Activated CD4-positive, alpha-beta memory T cell treated with anti-CD3 and anti-CD28 coated beads for 36 hours (primary cell): ENCODE results near the gene TMEM63C. TPM values are rescaled to one million over a fixed set of nuclear protein-coding genes. Genes with fewer than 3 reads are reported as not detected.

Experiments used
- CTCF ChIA-PET: fragments of 350-600 bp; sonication (Branson Sonifier 250); formaldehyde crosslinking; loops from one replicate; lab custom pipeline; 2021; ENCODE audit warnings: antibody characterized with exemption, inconsistent platforms; lab: Charles Lee
- POLR2A ChIA-PET: fragments of 350-600 bp; sonication (Branson Sonifier 250); formaldehyde crosslinking; loops from one replicate; lab custom pipeline; 2021; ENCODE audit warnings: antibody characterized with exemption; lab: Charles Lee
- DNase-seq: peaks from one replicate; pipeline ENCODE4 v3.0.0-alpha.2; 2020
- H3K27ac Mint-ChIP-seq: one replicate; pipeline ENCODE4 v1.8.0; 2021; ENCODE audit warnings: mixed read lengths
- H3K27me3 Mint-ChIP-seq: one replicate; pipeline ENCODE4 v1.8.0; 2021; ENCODE audit warnings: mixed read lengths
- H3K36me3 Mint-ChIP-seq: one replicate; pipeline ENCODE4 v1.8.0; 2021; ENCODE audit warnings: mixed read lengths
- H3K4me1 Mint-ChIP-seq: one replicate; pipeline ENCODE4 v1.8.0; 2021; ENCODE audit warnings: low read depth, mixed read lengths
- H3K4me3 Mint-ChIP-seq: one replicate; pipeline ENCODE4 v1.8.0; 2021; ENCODE audit warnings: mild to moderate bottlenecking, mixed read lengths
- H3K9me3 Mint-ChIP-seq: one replicate; pipeline ENCODE4 v1.8.0; 2021; ENCODE audit warnings: mixed read lengths
- intact Hi-C: fragments of 100-400 bp; cut with micrococcal nuclease; formaldehyde crosslinking; loops from one replicate; pipeline ENCODE4 v1.15.1; 2023
- total RNA-seq, 2 experiments: library from RNA; stranded (reverse); gene quantifications; one replicate each; pipeline ENCODE4 v1.2.3, GENCODE V29; 2021

Gene TMEM63C
- total RNA-seq, 2 experiments from 2014 or later, result 0.80 to 1.7 TPM

DNA sequence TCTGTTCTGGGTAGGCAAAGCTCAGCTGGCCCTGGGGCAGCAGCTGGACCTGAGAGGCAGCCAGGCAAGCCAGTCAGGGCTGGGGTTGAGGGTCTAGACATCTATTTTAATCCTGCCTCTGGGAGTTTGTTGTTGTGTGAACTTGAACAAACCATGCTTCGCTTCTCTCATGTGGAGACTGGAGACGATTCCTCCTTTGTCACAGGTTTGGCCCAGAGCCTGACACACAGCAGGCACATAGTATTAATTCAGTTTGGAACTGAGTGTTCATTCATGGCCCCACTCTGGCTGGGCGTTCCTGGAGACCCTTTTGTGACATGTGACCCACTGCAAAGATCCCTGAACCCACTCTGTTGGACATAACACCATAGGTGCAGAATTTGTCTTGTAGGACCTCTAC is 50.1 kb downstream of the TMEM63C start:
- Mint-ChIP-seq H3K9me3 (peaks cover 2% of the 10 kb centered on the region), H3K36me3 (no peaks in the 10 kb centered on the region), H3K27me3 (peaks cover 2% of the 10 kb centered on the region), H3K27ac (no peak overlapping the region), H3K4me3 (no peak overlapping the region), H3K4me1 (no peaks in the 10 kb centered on the region)
- intact Hi-C loops, result no loop called here
- no peak for DNase-seq
- POLR2A ChIA-PET, result no interaction called here
- CTCF ChIA-PET, result no interaction called here

DNA sequence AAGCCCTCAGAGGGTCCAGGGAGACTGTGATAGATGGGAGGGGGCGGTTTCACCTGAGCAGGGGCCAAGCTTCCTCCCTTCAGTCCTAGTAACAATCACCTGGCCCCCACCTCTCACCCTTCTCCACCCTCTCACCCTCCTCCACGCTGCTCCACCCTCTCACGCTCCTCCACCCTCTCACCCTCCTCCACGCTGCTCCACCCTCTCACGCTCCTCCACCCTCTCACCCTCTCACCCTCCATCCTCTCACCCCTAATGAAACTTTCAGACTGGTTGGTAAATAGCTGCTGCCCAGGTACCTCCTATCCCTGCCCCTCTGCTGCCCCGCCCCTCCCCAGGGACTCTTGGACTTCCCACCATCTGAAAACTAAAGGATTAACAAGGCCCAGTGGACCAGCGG is 55.2 kb downstream of the TMEM63C start:
- Mint-ChIP-seq H3K4me1 (no peaks in the 10 kb centered on the region), H3K27ac (no peak overlapping the region), H3K36me3 (no peaks in the 10 kb centered on the region), H3K9me3 (no peaks in the 10 kb centered on the region), H3K4me3 (no peak overlapping the region), H3K27me3 (peaks cover 2% of the 10 kb centered on the region)
- DNase-seq, result no peak
- intact Hi-C loops, result no loop called here
- ChIA-PET POLR2A (no interaction called here), CTCF (no interaction called here)

- Mint-ChIP-seq H3K9me3 (no peaks in the 10 kb centered on the region), H3K27ac (no peak overlapping the region), H3K4me3 (no peak overlapping the region), H3K36me3 (no peaks in the 10 kb centered on the region), H3K4me1 (no peaks in the 10 kb centered on the region), H3K27me3 (peaks cover 2% of the 10 kb centered on the region)
- CTCF ChIA-PET, result interaction anchor here (1.0 kb wide), 1 partner anchor 26 kb away, joined by 3 read pairs; no protein-coding TSS in a partner anchor
- POLR2A ChIA-PET, result no interaction called here
- no peak for DNase-seq
- intact Hi-C loops, result no loop called here
Measured at GRCh38 chr14:77238356-77238755, 56.8 kb downstream of the TMEM63C start.

GRCh38 chr14:77238996-77239395 is 57.4 kb downstream of the TMEM63C start:
- H3K4me1 Mint-ChIP-seq, result no peaks in the 10 kb centered on the region
- POLR2A ChIA-PET, result no interaction called here

GRCh38 chr14:77239412-77239811 is 57.8 kb downstream of the TMEM63C start:
- Mint-ChIP-seq H3K4me1 (no peaks in the 10 kb centered on the region), H3K27ac (no peak overlapping the region), H3K27me3 (peaks cover 2% of the 10 kb centered on the region), H3K36me3 (no peaks in the 10 kb centered on the region), H3K9me3 (no peaks in the 10 kb centered on the region), H3K4me3 (no peak overlapping the region)
- DNase-seq, result no peak
- intact Hi-C loops, result no loop called here
- POLR2A ChIA-PET, result no interaction called here
- CTCF ChIA-PET, result no interaction called here

More at GRCh38 chr14:77238996-77239395, 57.4 kb downstream of the TMEM63C start:
- H3K27ac Mint-ChIP-seq, result no peak overlapping the region
- intact Hi-C loops, result no loop called here
- H3K36me3 Mint-ChIP-seq, result no peaks in the 10 kb centered on the region
- no peak for DNase-seq
- no peaks in the 10 kb centered on the region for H3K9me3 Mint-ChIP-seq
- no peak overlapping the region for H3K4me3 Mint-ChIP-seq
- H3K27me3 Mint-ChIP-seq, result peaks cover 2% of the 10 kb centered on the region
- CTCF ChIA-PET, result interaction anchor here (1.0 kb wide), 1 partner anchor 27 kb away, joined by 3 read pairs; no protein-coding TSS in a partner anchor

DNA sequence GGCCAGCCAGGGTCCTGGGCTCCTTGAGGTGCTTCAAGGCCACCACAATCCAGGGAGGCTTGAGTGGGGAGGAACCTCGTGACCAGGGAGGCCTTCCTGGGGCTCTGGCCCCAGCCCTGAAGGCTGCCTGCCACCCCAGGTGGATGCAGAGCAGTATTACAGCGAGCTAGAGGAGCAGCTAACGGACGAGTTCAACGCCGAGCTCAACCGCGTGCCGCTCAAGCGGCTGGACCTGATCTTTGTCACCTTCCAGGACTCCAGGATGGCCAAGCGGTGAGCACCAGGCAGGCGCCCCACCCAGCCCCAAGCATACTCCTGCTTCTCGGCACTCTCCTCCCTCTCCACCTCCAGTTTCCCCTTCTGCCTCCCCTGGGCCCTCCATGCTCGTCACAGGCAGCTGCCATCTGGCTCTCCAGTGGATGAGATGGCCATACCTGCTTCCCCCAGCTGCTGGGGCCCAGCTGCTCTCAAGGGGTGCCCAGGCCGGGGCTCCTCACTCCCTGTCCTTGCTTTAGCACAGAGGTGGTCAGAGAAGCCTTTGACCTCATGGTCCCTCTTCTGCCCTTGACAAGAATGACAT is 58.8 kb downstream of the TMEM63C start:
- POLR2A ChIA-PET, result no interaction called here
- peaks cover 2% of the 10 kb centered on the region for H3K27me3 Mint-ChIP-seq
- H3K27ac Mint-ChIP-seq, result no peak overlapping the region
- intact Hi-C loops, result no loop called here
- H3K9me3 Mint-ChIP-seq, result no peaks in the 10 kb centered on the region
- H3K4me1 Mint-ChIP-seq, result no peaks in the 10 kb centered on the region
- no peak overlapping the region for H3K4me3 Mint-ChIP-seq
- DNase-seq, result no peak
- CTCF ChIA-PET, result no interaction called here
- H3K36me3 Mint-ChIP-seq, result no peaks in the 10 kb centered on the region

DNA sequence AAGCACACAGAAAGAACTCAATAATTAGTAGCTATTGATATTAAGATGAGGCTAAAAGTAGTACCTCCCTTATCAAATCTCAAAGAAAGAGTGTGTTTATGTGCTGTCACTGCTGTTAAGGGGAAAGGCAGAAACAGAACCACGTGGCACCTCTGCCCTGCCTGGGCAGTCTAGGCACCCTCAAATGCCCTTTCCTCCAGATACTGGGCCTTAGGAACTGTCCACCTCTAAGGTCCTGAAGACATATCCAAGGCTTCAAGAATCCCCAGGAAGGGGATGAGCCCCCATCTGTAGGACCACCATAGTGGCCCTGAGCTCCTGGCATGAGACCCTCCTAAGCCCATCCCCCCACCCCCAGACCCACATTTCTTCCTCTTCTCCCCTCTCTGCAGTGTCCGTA is 60.4 kb downstream of the TMEM63C start:
- Mint-ChIP-seq H3K36me3 (no peaks in the 10 kb centered on the region), H3K27me3 (peaks cover 2% of the 10 kb centered on the region), H3K4me1 (no peaks in the 10 kb centered on the region), H3K9me3 (no peaks in the 10 kb centered on the region), H3K4me3 (no peak overlapping the region), H3K27ac (no peak overlapping the region)
- no peak for DNase-seq
- CTCF ChIA-PET, result no interaction called here
- intact Hi-C loops, result no loop called here
- POLR2A ChIA-PET, result no interaction called here

DNA sequence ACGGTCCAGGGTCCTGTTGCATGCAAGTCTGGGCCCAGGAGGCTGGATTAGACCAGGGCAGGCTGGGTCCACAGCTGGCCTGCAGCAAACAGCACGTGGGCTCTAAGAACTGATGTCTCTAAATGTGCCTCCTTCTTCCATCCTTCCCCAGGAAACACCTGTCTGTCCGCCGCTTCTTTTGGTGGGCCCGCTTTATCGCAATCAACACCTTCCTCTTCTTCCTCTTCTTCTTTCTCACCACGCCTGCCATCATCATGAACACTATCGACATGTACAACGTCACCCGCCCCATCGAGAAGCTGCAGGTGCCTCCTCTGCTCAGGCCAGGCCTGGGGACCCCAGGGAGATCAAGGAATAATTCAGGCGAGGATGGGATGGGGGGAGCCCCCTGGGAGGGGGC is 61.2 kb downstream of the TMEM63C start:
- Mint-ChIP-seq H3K4me1 (no peaks in the 10 kb centered on the region), H3K27ac (no peak overlapping the region), H3K27me3 (peaks cover 2% of the 10 kb centered on the region), H3K9me3 (no peaks in the 10 kb centered on the region), H3K36me3 (no peaks in the 10 kb centered on the region), H3K4me3 (no peak overlapping the region)
- CTCF ChIA-PET, result interaction anchor here (0.5 kb wide), 1 partner anchor 327 kb away, joined by 3 read pairs; no protein-coding TSS in a partner anchor
- POLR2A ChIA-PET, result no interaction called here
- no peak for DNase-seq
- intact Hi-C loops, result no loop called here

DNA sequence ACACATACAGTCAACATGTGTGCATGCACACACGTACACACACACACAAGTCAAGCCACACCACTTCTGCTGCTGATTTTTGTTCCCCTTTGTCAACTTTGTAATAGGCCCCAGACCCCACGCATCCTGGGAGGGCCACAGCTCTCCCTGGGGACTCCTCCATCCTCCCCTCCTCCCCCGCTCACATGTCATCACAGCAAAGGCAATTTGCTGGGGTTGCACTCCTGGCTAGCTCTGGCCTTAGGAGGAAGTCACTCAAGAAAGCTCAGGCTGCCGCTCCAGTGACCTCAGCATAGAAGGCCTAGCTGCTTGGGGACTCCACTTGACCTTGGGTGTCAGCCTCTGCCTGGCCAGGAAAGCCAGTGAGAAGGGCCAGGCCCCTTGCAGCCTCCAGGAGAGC is 62.3 kb downstream of the TMEM63C start:
- Mint-ChIP-seq H3K4me1 (no peaks in the 10 kb centered on the region), H3K27ac (no peak overlapping the region), H3K36me3 (no peaks in the 10 kb centered on the region), H3K4me3 (no peak overlapping the region), H3K27me3 (peaks cover 2% of the 10 kb centered on the region), H3K9me3 (no peaks in the 10 kb centered on the region)
- no peak for DNase-seq
- POLR2A ChIA-PET, result no interaction called here
- CTCF ChIA-PET, result interaction anchor here (1.1 kb wide), 1 partner anchor 30 kb away, joined by 3 read pairs; no protein-coding TSS in a partner anchor
- intact Hi-C loops, result no loop called here

DNA sequence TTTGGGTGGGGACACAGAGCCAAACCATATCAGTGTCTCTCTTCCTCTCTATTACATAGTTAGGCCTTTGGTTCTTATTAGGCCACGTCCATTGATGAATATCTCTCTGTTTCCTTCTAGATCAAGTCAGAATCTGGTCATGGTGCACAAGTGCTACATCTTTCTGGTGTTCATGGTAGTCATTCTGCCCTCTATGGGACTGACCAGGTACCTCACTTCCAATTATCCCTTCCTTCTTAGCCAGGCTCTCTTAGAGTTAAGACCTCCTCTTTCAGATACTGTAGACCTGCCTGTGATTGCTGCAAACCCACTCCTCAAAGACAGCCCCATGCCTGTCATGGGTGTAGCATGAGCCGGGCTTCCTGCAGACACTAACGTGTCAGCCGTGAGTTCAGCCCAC is 64.2 kb downstream of the TMEM63C start:
- DNase-seq, result no peak
- Mint-ChIP-seq H3K4me3 (no peak overlapping the region), H3K36me3 (no peaks in the 10 kb centered on the region), H3K27ac (no peak overlapping the region), H3K4me1 (no peaks in the 10 kb centered on the region), H3K27me3 (peaks cover 2% of the 10 kb centered on the region), H3K9me3 (no peaks in the 10 kb centered on the region)
- ChIA-PET CTCF (interaction anchor here (1.0 kb wide), 1 partner anchor 20 kb away, joined by 4 read pairs; no protein-coding TSS in a partner anchor), POLR2A (no interaction called here)
- intact Hi-C loops, result no loop called here

GRCh38 chr14:77246784-77247183 is 65.2 kb downstream of the TMEM63C start:
- ChIA-PET CTCF (interaction anchor here (0.7 kb wide), 1 partner anchor 141 kb away, joined by 3 read pairs; no protein-coding TSS in a partner anchor), POLR2A (no interaction called here)
- H3K27ac Mint-ChIP-seq, result no peak overlapping the region
- no peaks in the 10 kb centered on the region for H3K36me3 Mint-ChIP-seq
- no peak overlapping the region for H3K4me3 Mint-ChIP-seq
- no peaks in the 10 kb centered on the region for H3K9me3 Mint-ChIP-seq
- intact Hi-C loops, result no loop called here
- H3K4me1 Mint-ChIP-seq, result no peaks in the 10 kb centered on the region
- DNase-seq, result no peak
- H3K27me3 Mint-ChIP-seq, result no peaks in the 10 kb centered on the region

- intact Hi-C loops, result no loop called here
- Mint-ChIP-seq H3K27ac (no peak overlapping the region), H3K36me3 (no peaks in the 10 kb centered on the region), H3K9me3 (no peaks in the 10 kb centered on the region), H3K4me1 (no peaks in the 10 kb centered on the region), H3K4me3 (no peak overlapping the region), H3K27me3 (peaks cover 3% of the 10 kb centered on the region)
- ChIA-PET POLR2A (no interaction called here), CTCF (no interaction called here)
- DNase-seq, result no peak
Measured at GRCh38 chr14:77248666-77249065, 67.1 kb downstream of the TMEM63C start.

GRCh38 chr14:77249286-77249685 is 67.7 kb downstream of the TMEM63C start:
- DNase-seq, result no peak
- peaks cover 3% of the 10 kb centered on the region for H3K27me3 Mint-ChIP-seq
- intact Hi-C loops, result no loop called here
- CTCF ChIA-PET, result no interaction called here
- no peaks in the 10 kb centered on the region for H3K9me3 Mint-ChIP-seq
- H3K36me3 Mint-ChIP-seq, result no peaks in the 10 kb centered on the region
- H3K27ac Mint-ChIP-seq, result no peak overlapping the region
- H3K4me1 Mint-ChIP-seq, result no peaks in the 10 kb centered on the region
- POLR2A ChIA-PET, result no interaction called here
- no peak overlapping the region for H3K4me3 Mint-ChIP-seq
